ENCODE results near the gene HS2ST1. TPM values are rescaled to one million over a fixed set of nuclear protein-coding genes. Genes with fewer than 3 reads are reported as not detected.

The HS2ST1 gene
- total RNA-seq, 1 donor from 2014 or later = 14.8 TPM

Other genes with a start within 250 kb of the HS2ST1 start
- 32.9 and 39.4 TPM in 2 replicates for gene SH3GLB1, start 210.1 kb upstream of the HS2ST1 start, total RNA-seq
- gene SELENOF, start 509 bp upstream of the HS2ST1 start, total RNA-seq = 177 and 214 TPM in 2 replicates

All from dermis microvascular lymphatic vessel endothelial cell (primary cell).